H1 (cell line): ENCODE measurements around the gene EPB41L4A.

Experiments
- ASH2L ChIP-seq: fragments of 200-600, 300-600 bp; sonication (generic); IDR thresholded peaks from one replicate; pipeline ENCODE4 v1.7.1; 2017; ENCODE audit warnings: low read length
- ATF3 ChIP-seq: IDR thresholded peaks from 2 replicates; pipeline ENCODE4 v1.6.1; 2011; ENCODE audit warnings: low read depth, mild to moderate bottlenecking, low read length; ENCODE audit not compliant: insufficient read depth
- CHD1 ChIP-seq: IDR thresholded peaks from 2 replicates; pipeline ENCODE4 v1.6.1; 2012; ENCODE audit warnings: low read depth, low read length, improper control_type of control experiment
- CREB1 ChIP-seq: IDR thresholded peaks from 2 replicates; pipeline ENCODE4 v1.6.1; 2012; ENCODE audit warnings: inconsistent platforms
- CTCF ChIP-seq, 3 experiments: IDR thresholded peaks; 1 replicate in 2 of 3; 2 replicates in 1 of 3; pipeline versions ENCODE4 v1.5.1 to v1.6.1; 2011; ENCODE audit warnings: low read length in 3 of 3, mild to moderate bottlenecking in 3 of 3, inconsistent platforms in 2 of 3, low read depth in 1 of 3, moderate library complexity in 1 of 3; ENCODE audit not compliant: insufficient read depth in 1 of 3; ENCODE audit errors: control extremely low read depth in 1 of 3
- E2F6 ChIP-seq: IDR thresholded peaks from 2 replicates; pipeline ENCODE4 v1.6.1; 2012; ENCODE audit warnings: inconsistent platforms
- EP300 ChIP-seq, 2 experiments: IDR thresholded peaks; 1 replicate in 1 of 2; 2 replicates in 1 of 2; pipeline ENCODE4 v1.6.1; 2011 to 2012; ENCODE audit warnings: low read depth in 2 of 2, low read length in 2 of 2, mild to moderate bottlenecking in 2 of 2, borderline replicate concordance in 1 of 2, inconsistent platforms in 1 of 2, moderate library complexity in 1 of 2
- EZH2 ChIP-seq: fragments of 200-600 bp; sonication (generic); IDR thresholded peaks from 2 replicates; pipeline ENCODE4 v1.7.1; 2012; ENCODE audit warnings: low read depth, mild to moderate bottlenecking, moderate library complexity, low read length, inconsistent platforms; ENCODE audit not compliant: severe bottlenecking
- GTF2F1 ChIP-seq: IDR thresholded peaks from 2 replicates; pipeline ENCODE4 v1.6.1; 2012; ENCODE audit warnings: low read depth, low read length, improper control_type of control experiment, borderline replicate concordance
- POLR2A ChIP-seq, 2 experiments: IDR thresholded peaks; 1 replicate in 1 of 2; 2 replicates in 1 of 2; pipeline ENCODE4 v1.6.1; 2011; ENCODE audit warnings: low read depth in 2 of 2, low read length in 2 of 2, mild to moderate bottlenecking in 2 of 2; ENCODE audit errors: control extremely low read depth in 1 of 2
- SP1 ChIP-seq: IDR thresholded peaks from 2 replicates; pipeline ENCODE4 v1.6.1; 2011; ENCODE audit warnings: low read depth, low read length

- TF ChIP-seq GTF2F1, result no peak
- TF ChIP-seq POLR2A (IDR thresholded peaks at IDR 0.05; ENCODE audit: control extremely low read depth in 1 of 2, low read depth in 2 of 2, low read length in 2 of 2), result no peak
- no peak for TF ChIP-seq EZH2
- no peak for TF ChIP-seq CTCF (IDR thresholded peaks at IDR 0.05; ENCODE audit: control extremely low read depth in 1 of 3, insufficient read depth in 1 of 3, low read depth in 1 of 3, low read length in 3 of 3)
- no peak for TF ChIP-seq ASH2L
- no peak for TF ChIP-seq CHD1
- no peak for TF ChIP-seq E2F6
- TF ChIP-seq CREB1, result no peak
- TF ChIP-seq SP1, result no peak
- TF ChIP-seq ATF3, result no peak
- no peak for TF ChIP-seq EP300 (IDR thresholded peaks at IDR 0.05; ENCODE audit: borderline replicate concordance in 1 of 2, low read depth in 2 of 2, low read length in 2 of 2)
Measured at GRCh38 chr5:112117551-112117950, 301.5 kb downstream of the EPB41L4A start.
